Right atrium auricular region (tissue), 2 donors: ENCODE measurements around the gene OR5D14. TPM values are rescaled to one million over a fixed set of nuclear protein-coding genes. Genes with fewer than 3 reads are reported as not detected.

Source experiments
- DNase-seq: peaks from one replicate; pipeline ENCODE4 v3.0.0-alpha.2; 2019; ENCODE audit warnings: low spot score
- H3K27ac ChIP-seq, 2 donors: fragments of 200-600 bp; sonication (generic); 1 replicate in 1 of 2; 2 replicates in 1 of 2; pipeline ENCODE4 v1.5.1; 2016 to 2019
- H3K27me3 ChIP-seq, 2 donors: fragments of 200-600 bp; sonication (generic); one replicate each; pipeline versions ENCODE4 v1.5.1 to v1.6.0; 2017 to 2019
- H3K36me3 ChIP-seq: fragments of 200-600 bp; sonication (generic); one replicate; pipeline ENCODE4 v1.5.1; 2016
- H3K4me1 ChIP-seq, 2 donors: fragments of 200-600 bp; sonication (generic); one replicate each; pipeline versions ENCODE4 v1.5.1 to v1.6.0; 2017 to 2019
- H3K4me3 ChIP-seq, 2 donors: fragments of 200-600 bp; sonication (generic); 1 replicate in 1 of 2; 2 replicates in 1 of 2; pipeline ENCODE4 v1.5.1; 2017 to 2019; ENCODE audit warnings: mild to moderate bottlenecking in 1 of 2, moderate library complexity in 1 of 2
- H3K9me3 ChIP-seq, 2 donors: fragments of 200-600 bp; sonication (generic); one replicate each; pipeline ENCODE4 v1.5.1; 2019
- total RNA-seq, 2 donors: library from RNA; depleted of rRNA; stranded (reverse); fragments of >200 nt; gene quantifications; one replicate each; pipeline ENCODE4 v1.1.0, GENCODE V29; 2016
- TF ChIP-seq, protein P1 (sequence below), 2 donors: fragments of 200-600 bp; sonication (generic); IDR thresholded peaks; one replicate each; pipeline ENCODE4 v1.5.1; 2019; ENCODE audit warnings: antibody characterized with exemption in 2 of 2

Gene OR5D14
- total RNA-seq, 2 donors from 2014 or later: not detected

DNA sequence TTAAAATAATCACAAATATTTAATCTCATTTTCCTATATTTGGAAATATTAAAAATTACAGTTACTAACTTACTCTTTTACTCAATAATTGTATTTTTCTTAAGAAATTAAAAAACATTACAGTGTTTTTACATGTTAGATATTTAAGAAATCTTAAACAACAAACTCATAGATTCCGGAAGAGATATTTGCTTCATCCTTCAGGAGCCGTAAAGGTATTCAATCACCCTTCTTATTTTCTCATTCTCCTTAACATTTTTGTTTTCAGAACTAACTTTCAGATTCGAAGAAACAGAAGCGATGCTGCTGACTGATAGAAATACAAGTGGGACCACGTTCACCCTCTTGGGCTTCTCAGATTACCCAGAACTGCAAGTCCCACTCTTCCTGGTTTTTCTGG lies 24.0 kb downstream of the OR5D14 start, which contains the start of gene OR5D18:
TSS of gene OR5D18 (plus strand) at position 301 of the 400 bp plus-strand sequence. CDS start at position 301, 0 bp downstream.
- no peak within 1 kb of the TSS for H3K27ac ChIP-seq
- no peak for DNase-seq
- no peaks in the 10 kb centered on the region for H3K36me3 ChIP-seq
- no peaks in the 10 kb centered on the region for H3K4me1 ChIP-seq
- TF ChIP-seq, protein P1, sequence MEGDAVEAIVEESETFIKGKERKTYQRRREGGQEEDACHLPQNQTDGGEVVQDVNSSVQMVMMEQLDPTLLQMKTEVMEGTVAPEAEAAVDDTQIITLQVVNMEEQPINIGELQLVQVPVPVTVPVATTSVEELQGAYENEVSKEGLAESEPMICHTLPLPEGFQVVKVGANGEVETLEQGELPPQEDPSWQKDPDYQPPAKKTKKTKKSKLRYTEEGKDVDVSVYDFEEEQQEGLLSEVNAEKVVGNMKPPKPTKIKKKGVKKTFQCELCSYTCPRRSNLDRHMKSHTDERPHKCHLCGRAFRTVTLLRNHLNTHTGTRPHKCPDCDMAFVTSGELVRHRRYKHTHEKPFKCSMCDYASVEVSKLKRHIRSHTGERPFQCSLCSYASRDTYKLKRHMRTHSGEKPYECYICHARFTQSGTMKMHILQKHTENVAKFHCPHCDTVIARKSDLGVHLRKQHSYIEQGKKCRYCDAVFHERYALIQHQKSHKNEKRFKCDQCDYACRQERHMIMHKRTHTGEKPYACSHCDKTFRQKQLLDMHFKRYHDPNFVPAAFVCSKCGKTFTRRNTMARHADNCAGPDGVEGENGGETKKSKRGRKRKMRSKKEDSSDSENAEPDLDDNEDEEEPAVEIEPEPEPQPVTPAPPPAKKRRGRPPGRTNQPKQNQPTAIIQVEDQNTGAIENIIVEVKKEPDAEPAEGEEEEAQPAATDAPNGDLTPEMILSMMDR (IDR thresholded peaks at IDR 0.05): no peak
- no peak within 1 kb of the TSS for H3K4me3 ChIP-seq
- no peaks in the 10 kb centered on the region for H3K9me3 ChIP-seq
- H3K27me3 ChIP-seq: no peaks in the 10 kb centered on the region

DNA sequence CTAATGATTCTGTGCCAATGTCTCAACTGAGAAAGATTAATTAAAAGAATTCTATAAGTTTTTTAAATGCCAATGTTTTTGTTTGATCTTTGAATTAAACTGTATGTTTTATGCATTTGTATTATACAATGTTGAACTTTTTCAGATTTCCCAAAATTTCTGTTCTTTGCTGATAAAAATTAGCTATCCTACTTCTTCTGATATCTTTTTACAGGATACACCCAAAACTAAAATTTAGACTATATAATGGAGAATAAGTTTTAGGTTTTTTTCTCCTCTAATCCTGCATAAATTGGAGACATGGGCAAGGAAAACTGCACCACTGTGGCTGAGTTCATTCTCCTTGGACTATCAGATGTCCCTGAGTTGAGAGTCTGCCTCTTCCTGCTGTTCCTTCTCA lies 31.6 kb downstream of the OR5D14 start, which contains the start of gene OR5L2:
TSS of gene OR5L2 (plus strand) at position 301 of the 400 bp plus-strand sequence. CDS start at position 301, 0 bp downstream.
- DNase-seq: no peak
- H3K4me1 ChIP-seq: no peaks in the 10 kb centered on the region
- no peaks in the 10 kb centered on the region for H3K9me3 ChIP-seq
- H3K36me3 ChIP-seq: no peaks in the 10 kb centered on the region
- TF ChIP-seq, protein P1 (IDR thresholded peaks at IDR 0.05): no peak
- H3K4me3 ChIP-seq: no peak within 1 kb of the TSS
- H3K27ac ChIP-seq: no peak within 1 kb of the TSS
- no peaks in the 10 kb centered on the region for H3K27me3 ChIP-seq

DNA sequence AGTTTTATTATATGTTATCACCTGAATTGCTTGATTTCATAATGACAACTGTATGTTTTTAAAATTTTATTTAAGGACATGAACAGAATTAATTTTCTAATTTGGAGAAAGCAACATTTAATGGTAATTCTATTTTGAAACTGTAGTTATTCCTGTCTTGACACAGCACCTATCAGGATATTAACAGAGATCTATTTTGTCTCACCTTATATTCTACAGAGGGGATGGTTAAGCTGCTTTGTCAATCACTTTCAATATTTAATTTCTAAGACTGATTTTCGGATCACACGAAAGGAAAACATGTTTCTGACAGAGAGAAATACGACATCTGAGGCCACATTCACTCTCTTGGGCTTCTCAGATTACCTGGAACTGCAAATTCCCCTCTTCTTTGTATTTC lies 43.1 kb downstream of the OR5D14 start, which contains the start of gene OR5D16:
TSS of gene OR5D16 (plus strand) at position 301 of the 400 bp plus-strand sequence. CDS start at position 301, 0 bp downstream.
- TF ChIP-seq, protein P1 (IDR thresholded peaks at IDR 0.05): no peak
- Histone ChIP-seq H3K9me3 (no peaks in the 10 kb centered on the region), H3K36me3 (no peaks in the 10 kb centered on the region), H3K27ac (no peak within 1 kb of the TSS), H3K4me1 (no peaks in the 10 kb centered on the region), H3K27me3 (no peaks in the 10 kb centered on the region), H3K4me3 (no peak within 1 kb of the TSS)
- no peak for DNase-seq

Other genes with a start within 250 kb of the OR5D14 start
- not detected for gene OR4C15, start 241.1 kb upstream of the OR5D14 start, total RNA-seq
- gene OR4C16, start 223.4 kb upstream of the OR5D14 start, total RNA-seq: not detected
- not detected for gene OR4C11, start 187.9 kb upstream of the OR5D14 start, total RNA-seq
- gene OR4P4, start 160.4 kb upstream of the OR5D14 start, total RNA-seq: not detected
- gene OR4S2, start 147.2 kb upstream of the OR5D14 start, total RNA-seq: not detected
- gene OR4C6, start 133.4 kb upstream of the OR5D14 start, total RNA-seq: not detected
- not detected for gene OR5D13, start 22.1 kb upstream of the OR5D14 start, total RNA-seq
- gene OR5L1, start 15.8 kb downstream of the OR5D14 start, total RNA-seq: not detected
- not detected for gene OR5D18, start 24.1 kb downstream of the OR5D14 start, total RNA-seq
- gene OR5L2, start 31.7 kb downstream of the OR5D14 start, total RNA-seq: not detected
- not detected for gene OR5D16, start 43.2 kb downstream of the OR5D14 start, total RNA-seq
- gene TRIM51, start 87.7 kb downstream of the OR5D14 start, total RNA-seq: not detected
- gene OR5W2, start 119.0 kb downstream of the OR5D14 start, total RNA-seq: not detected
- gene OR5I1, start 140.8 kb downstream of the OR5D14 start, total RNA-seq: not detected
- gene OR10AG1, start 174.4 kb downstream of the OR5D14 start, total RNA-seq: not detected
- gene OR5F1, start 199.1 kb downstream of the OR5D14 start, total RNA-seq: not detected
- gene OR5AS1, start 232.1 kb downstream of the OR5D14 start, total RNA-seq: not detected